ENCODE measurements around the gene GALNT14. TPM values are rescaled to one million over a fixed set of nuclear protein-coding genes. Genes with fewer than 3 reads are reported as not detected.

GALNT14 gene
- total RNA-seq, 1 donor from 2014 or later: 0.83 TPM

- Histone ChIP-seq H3K27ac (no peak overlapping the region), H3K27me3 (ENCODE audit: low read depth) (peaks cover 45% of the 10 kb centered on the region), H3K9me3 (no peaks in the 10 kb centered on the region), H3K4me3 (no peak overlapping the region), H3K4me1 (peaks cover 21% of the 10 kb centered on the region), H3K36me3 (no peaks in the 10 kb centered on the region)
- no peak for ATAC-seq
- TF ChIP-seq CTCF (IDR thresholded peaks at IDR 0.05): no peak
- DNase-seq: no peak
- intact Hi-C loops (cut with DNase I): no loop called here
Measured at GRCh38 chr2:31136000-31136399, 2.2 kb downstream of the GALNT14 start.

GRCh38 chr2:31134480-31134879 lies 3.8 kb downstream of the GALNT14 start:
- peaks cover 21% of the 10 kb centered on the region for H3K4me1 ChIP-seq
- no peak overlapping the region for H3K27ac ChIP-seq
- intact Hi-C loops (cut with DNase I): no loop called here
- no peaks in the 10 kb centered on the region for H3K9me3 ChIP-seq
- no peaks in the 10 kb centered on the region for H3K36me3 ChIP-seq
- no peak overlapping the region for H3K4me3 ChIP-seq
- ATAC-seq (no peak), DNase-seq (no peak)
- peaks cover 44% of the 10 kb centered on the region for H3K27me3 ChIP-seq (ENCODE audit: low read depth)
- no peak for TF ChIP-seq CTCF (IDR thresholded peaks at IDR 0.05)

GRCh38 chr2:31132786-31133185 lies 5.5 kb downstream of the GALNT14 start:
- DNase-seq: no peak
- H3K27me3 ChIP-seq (ENCODE audit: low read depth): peaks cover 27% of the 10 kb centered on the region
- no peak for ATAC-seq
- no peak for TF ChIP-seq CTCF (IDR thresholded peaks at IDR 0.05)
- no peak overlapping the region for H3K4me3 ChIP-seq
- no peak overlapping the region for H3K27ac ChIP-seq
- intact Hi-C loops (cut with DNase I): no loop called here
- no peaks in the 10 kb centered on the region for H3K36me3 ChIP-seq
- no peaks in the 10 kb centered on the region for H3K9me3 ChIP-seq
- peaks cover 10% of the 10 kb centered on the region for H3K4me1 ChIP-seq

- H3K4me1 ChIP-seq: peaks cover under 1% of the 10 kb centered on the region
- no peak for ATAC-seq
Measured at GRCh38 chr2:31131871-31132270, 6.4 kb downstream of the GALNT14 start.

GRCh38 chr2:31129375-31130171 lies 8.7 kb downstream of the GALNT14 start:
- H3K9me3 ChIP-seq: no peaks in the 10 kb centered on the region
- intact Hi-C loops (cut with DNase I): no loop called here

More at GRCh38 chr2:31131871-31132270, 6.4 kb downstream of the GALNT14 start:
- Histone ChIP-seq H3K9me3 (no peaks in the 10 kb centered on the region), H3K27me3 (ENCODE audit: low read depth) (peaks cover 18% of the 10 kb centered on the region), H3K4me3 (no peak overlapping the region), H3K36me3 (no peaks in the 10 kb centered on the region), H3K27ac (no peak overlapping the region)
- TF ChIP-seq CTCF (IDR thresholded peaks at IDR 0.05): no peak
- DNase-seq: no peak
- intact Hi-C loops (cut with DNase I): no loop called here

More at GRCh38 chr2:31129375-31130171, 8.7 kb downstream of the GALNT14 start:
- ATAC-seq (no peak), DNase-seq (no peak)
- H3K36me3 ChIP-seq: no peaks in the 10 kb centered on the region
- TF ChIP-seq CTCF (IDR thresholded peaks at IDR 0.05): no peak
- peaks cover 1% of the 10 kb centered on the region for H3K27me3 ChIP-seq (ENCODE audit: low read depth)
- H3K27ac ChIP-seq: no peak overlapping the region
- no peaks in the 10 kb centered on the region for H3K4me1 ChIP-seq
- no peak overlapping the region for H3K4me3 ChIP-seq
